Lung (tissue), 12 donors: ENCODE results near the gene CDAN1. TPM values are rescaled to one million over a fixed set of nuclear protein-coding genes. Genes with fewer than 3 reads are reported as not detected.

Source experiments
- ATAC-seq: fragments of 200-7000 bp; cut with Tn5 transposase; one replicate; pipeline ENCODE4 v1.9.1; 2020; ENCODE audit warnings: moderate number of reproducible peaks; ENCODE audit not compliant: insufficient read depth, low FRiP score
- DNase-seq, 3 donors: peaks; one replicate each; pipeline ENCODE4 v3.0.0-alpha.2; 2013 to 2017
- H3K27ac ChIP-seq, 2 donors: one replicate each; pipeline ENCODE4 v1.5.1; 2013; ENCODE audit warnings: mild to moderate bottlenecking in 2 of 2, moderate library complexity in 2 of 2, control low read depth in 1 of 2, inconsistent platforms in 1 of 2, low read depth in 1 of 2, low read length in 1 of 2
- H3K27me3 ChIP-seq, 3 donors: one replicate each; pipeline ENCODE4 v1.5.1; 2013; ENCODE audit warnings: low read length in 2 of 3; ENCODE audit not compliant: control insufficient read depth in 3 of 3, insufficient read depth in 3 of 3
- H3K36me3 ChIP-seq, 4 donors: one replicate each; pipeline ENCODE4 v1.5.1; 2013; ENCODE audit warnings: low read length in 4 of 4, mild to moderate bottlenecking in 1 of 4, moderate library complexity in 1 of 4; ENCODE audit not compliant: control insufficient read depth in 4 of 4, insufficient read depth in 4 of 4
- H3K4me1 ChIP-seq, 5 donors: one replicate each; pipeline ENCODE4 v1.5.1; 2013; ENCODE audit warnings: low read length in 5 of 5, mild to moderate bottlenecking in 2 of 5, moderate library complexity in 1 of 5; ENCODE audit not compliant: control insufficient read depth in 5 of 5, insufficient read depth in 5 of 5
- H3K4me3 ChIP-seq: one replicate; pipeline ENCODE4 v1.5.1; 2013; ENCODE audit warnings: mild to moderate bottlenecking, control low read depth, moderate library complexity
- H3K9ac ChIP-seq, 2 donors: one replicate each; pipeline ENCODE4 v1.5.1; 2013; ENCODE audit warnings: low read length in 2 of 2, control low read depth in 1 of 2; ENCODE audit not compliant: insufficient read depth in 1 of 2
- H3K9me3 ChIP-seq, 4 donors: one replicate each; pipeline ENCODE4 v1.5.1; 2013; ENCODE audit warnings: low read length in 3 of 4, mild to moderate bottlenecking in 1 of 4, moderate library complexity in 1 of 4; ENCODE audit not compliant: control insufficient read depth in 4 of 4, insufficient read depth in 3 of 4
- CTCF ChIP-seq: IDR thresholded peaks from 2 replicates; pipeline ENCODE4 v1.5.1; 2012; ENCODE audit warnings: mild to moderate bottlenecking; ENCODE audit errors: control extremely low read depth, extremely low read depth
- WGBS, 2 donors: extraction: QIAGEN DNeasy Blood & Tissue Kit; methylation state at CpG; one replicate each; pipeline ENCODE4 v1.1.7; 2013; 5-methylcytosine and 5-hydroxymethylcytosine counted together
- polyA plus RNA-seq, 2 donors: library from polyadenylated mRNA; stranded (reverse); fragments of 200-250 nt; gene quantifications; one replicate each; pipeline ENCODE4 v1.2.1, GENCODE V29; 2013
- total RNA-seq, 2 donors: library from RNA; depleted of rRNA in 1 of 2; stranded (reverse); fragments of >200 nt in 1 of 2; gene quantifications; one replicate each; pipeline ENCODE4 v1.2.1, GENCODE V29; 2014 to 2021
- donor health status: control.
- donor health status: control.
- donor health status: Bipolar disorder and iron deficiency.
- donor health status: healthy.
- donor health status: DM: yes; HTN: yes; CAD: no.

CDAN1 gene
- total and polyA plus RNA-seq, 4 donors = 4.2 to 15.2 (median 12.2) TPM

DNA sequence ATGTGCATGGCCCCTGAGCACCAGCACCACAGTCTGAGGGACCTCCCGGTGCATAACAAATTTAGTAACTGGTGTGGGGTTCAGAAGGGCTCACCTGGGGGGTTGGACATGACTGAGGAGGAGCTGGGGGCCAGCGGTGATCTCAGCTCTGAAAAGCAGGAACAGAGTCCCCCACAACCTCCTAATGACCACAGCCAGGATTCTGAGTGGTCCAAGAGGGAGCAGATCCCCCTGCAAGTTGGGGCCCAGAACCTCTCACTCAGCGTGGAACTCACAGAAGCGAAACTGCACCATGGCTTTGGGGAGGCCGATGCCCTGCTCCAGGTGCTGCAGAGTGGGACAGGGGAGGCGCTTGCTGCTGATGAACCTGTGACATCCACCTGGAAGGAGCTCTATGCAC, 43.0 kb downstream of the CDAN1 start:
- Histone ChIP-seq H3K9me3 (no peaks in the 10 kb centered on the region), H3K9ac (no peak overlapping the region), H3K36me3 (peaks cover 0 to 43% (median 2%) of the 10 kb centered on the region in 4 donors), H3K27ac (no peak overlapping the region), H3K4me1 (no peaks in the 10 kb centered on the region), H3K4me3 (no peak overlapping the region), H3K27me3 (no peaks in the 10 kb centered on the region)
- DNase-seq (no peak), ATAC-seq (no peak)
- 95 to 96% methylated on average over 6 of the region's 6 CpGs for WGBS, 2 donors
- TF ChIP-seq CTCF = no peak

GRCh38 chr15:42693496-42693895, 43.4 kb downstream of the CDAN1 start:
- no peaks in the 10 kb centered on the region for H3K9me3 ChIP-seq
- H3K9ac ChIP-seq = no peak overlapping the region
- 97 to 99% methylated on average over 6 of the region's 6 CpGs for WGBS, 2 donors
- no peaks in the 10 kb centered on the region for H3K27me3 ChIP-seq
- H3K36me3 ChIP-seq = peaks cover 0 to 47% (median 2%) of the 10 kb centered on the region in 4 donors
- TF ChIP-seq CTCF = no peak
- DNase-seq = no peak
- no peak overlapping the region for H3K4me3 ChIP-seq
- no peak overlapping the region for H3K27ac ChIP-seq
- no peak for ATAC-seq
- H3K4me1 ChIP-seq = no peaks in the 10 kb centered on the region

DNA sequence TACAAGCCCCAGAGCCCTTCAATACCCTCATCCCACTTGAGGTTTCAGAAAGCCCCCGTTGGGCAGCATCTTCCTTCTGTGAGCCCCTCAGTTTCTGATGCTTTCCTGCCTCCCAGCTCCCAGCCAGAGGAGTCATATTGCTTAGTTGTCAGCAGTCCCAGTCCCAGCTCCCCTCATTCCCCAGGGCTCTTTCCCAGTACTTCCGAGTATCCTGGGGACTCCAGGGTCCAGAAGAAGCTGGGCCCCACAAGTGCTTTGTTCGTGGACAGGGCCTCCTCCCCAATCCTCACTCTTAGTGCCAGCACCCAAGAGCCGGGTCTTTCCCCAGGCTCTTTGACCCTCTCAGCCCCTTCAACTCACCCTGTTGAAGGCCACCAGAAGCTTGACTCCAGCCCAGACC, 43.9 kb downstream of the CDAN1 start:
- Histone ChIP-seq H3K9ac (no peak overlapping the region), H3K4me1 (no peaks in the 10 kb centered on the region), H3K4me3 (no peak overlapping the region), H3K27ac (no peak overlapping the region), H3K9me3 (no peaks in the 10 kb centered on the region), H3K27me3 (no peaks in the 10 kb centered on the region), H3K36me3 (peaks cover 0 to 49% (median 2%) of the 10 kb centered on the region in 4 donors)
- ATAC-seq (no peak), DNase-seq (no peak)
- TF ChIP-seq CTCF = no peak
- WGBS, 2 donors = 91 to 93% methylated on average over 4 of the region's 4 CpGs

DNA sequence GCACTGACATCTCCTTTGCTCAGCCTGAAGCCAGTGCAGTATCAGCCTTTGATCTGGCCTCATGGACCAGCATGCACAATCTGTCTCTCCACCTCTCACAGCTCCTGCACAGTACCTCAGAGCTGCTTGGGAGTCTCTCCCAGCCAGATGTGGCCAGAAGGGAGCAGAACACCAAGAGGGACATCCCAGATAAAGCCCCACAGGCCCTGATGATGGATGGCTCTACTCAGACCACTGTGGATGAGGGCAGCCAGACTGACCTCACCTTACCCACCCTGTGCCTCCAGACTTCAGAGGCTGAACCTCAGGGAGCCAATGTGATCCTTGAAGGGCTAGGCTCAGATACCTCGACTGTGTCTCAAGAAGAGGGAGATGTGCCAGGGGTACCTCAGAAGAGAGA, 44.4 kb downstream of the CDAN1 start:
- no peaks in the 10 kb centered on the region for H3K9me3 ChIP-seq
- 89 to 91% methylated on average over 1 of the region's 1 CpG for WGBS, 2 donors
- no peak overlapping the region for H3K27ac ChIP-seq
- no peak for TF ChIP-seq CTCF
- H3K36me3 ChIP-seq = peaks cover 0 to 49% (median 4%) of the 10 kb centered on the region in 4 donors
- no peak overlapping the region for H3K9ac ChIP-seq
- no peak for ATAC-seq
- no peaks in the 10 kb centered on the region for H3K4me1 ChIP-seq
- no peak for DNase-seq
- H3K27me3 ChIP-seq = no peaks in the 10 kb centered on the region
- no peak overlapping the region for H3K4me3 ChIP-seq
